Ovary (tissue), 9 donors: ENCODE data around the gene BACE2. TPM values are rescaled to one million over a fixed set of nuclear protein-coding genes. Genes with fewer than 3 reads are reported as not detected.

Experiments
- DNase-seq, 5 donors: peaks; one replicate each; pipeline ENCODE4 v3.0.0-alpha.2; 2019 to 2020
- H3K27ac ChIP-seq, 2 donors: fragments of 200-600 bp; one replicate each; pipeline versions ENCODE4 v1.5.1 to v1.8.0; 2019 to 2022
- H3K27me3 ChIP-seq: fragments of 200-600 bp; one replicate; pipeline ENCODE4 v1.8.0; 2022
- H3K36me3 ChIP-seq: fragments of 200-600 bp; sonication (generic); one replicate; pipeline ENCODE4 v1.5.1; 2019
- H3K4me1 ChIP-seq: one replicate; pipeline ENCODE4 v1.8.1; 2013; ENCODE audit warnings: mild to moderate bottlenecking, moderate library complexity; ENCODE audit not compliant: insufficient read depth
- H3K4me3 ChIP-seq: fragments of 200-600 bp; sonication (generic); one replicate; pipeline ENCODE4 v1.5.1; 2017
- H3K9me3 ChIP-seq, 2 donors: fragments of 200-600 bp in 1 of 2; sonication (generic) in 1 of 2; one replicate each; pipeline versions ENCODE4 v1.5.1 to v1.8.1; 2013 to 2019; ENCODE audit warnings: mild to moderate bottlenecking in 1 of 2, moderate library complexity in 1 of 2
- CTCF ChIP-seq, 3 donors: fragments of 450-650 bp in 2 of 3; fragments of 200-600 bp in 1 of 3; IDR thresholded peaks; one replicate each; pipeline versions ENCODE4 v1.5.1 to v1.8.0; 2016 to 2022; ENCODE audit warnings: antibody characterized with exemption in 3 of 3, mild to moderate bottlenecking in 1 of 3
- EP300 ChIP-seq: sonication (generic); formaldehyde crosslinking; IDR thresholded peaks from one replicate; pipeline ENCODE4 v1.6.1; 2017; ENCODE audit warnings: antibody characterized with exemption
- POLR2A ChIP-seq: fragments of 450-650 bp; IDR thresholded peaks from one replicate; pipeline ENCODE4 v1.6.1; 2017; ENCODE audit warnings: antibody characterized with exemption, mild to moderate bottlenecking, moderate library complexity
- WGBS, 3 donors: extraction: QIAGEN DNeasy Blood & Tissue Kit in 1 of 3; methylation state at CpG; one replicate each; pipeline versions ENCODE4 v1.1.5 to v1.1.7; 2013 to 2017; 5-methylcytosine and 5-hydroxymethylcytosine counted together
- intact Hi-C, 4 donors: fragments of 100-400 bp; cut with DNase I; formaldehyde crosslinking; loops; one replicate each; pipeline versions ENCODE4 v1.11.0 to v1.15.1; 2022 to 2023
- polyA plus RNA-seq, 2 donors: library from polyadenylated mRNA; stranded (reverse); fragments of 200-250 nt in 1 of 2; fragments of 350-450 nt in 1 of 2; fragmentation: Illumina TruSeq in 1 of 2; extraction: RNeasy Lipid Tissue Mini Kit (QIAGEN cat#74804) in 1 of 2; gene quantifications; one replicate each; pipeline ENCODE4 v1.2.3, GENCODE V29; 2013 to 2014
- total RNA-seq, 7 donors: library from RNA; depleted of rRNA in 2 of 7; stranded (reverse); fragments of >200 nt in 2 of 7; fragmentation: NEBNext Ultra II Directional in 3 of 7; extraction: Animal tissue kit (Norgen Biotek cat#: 25700) in 3 of 7; gene quantifications; one replicate each; pipeline versions ENCODE4 v1.1.0 to v1.2.4, GENCODE V29; 2016 to 2023
- donor health status: DM: no; HTN: no; CAD: no; lungs with moderate emphysema.
- donor health status: DM: no; HTN: no; CAD: no.
- donor health status: Bipolar disorder and iron deficiency.
- donor health status: DM: yes; HTN: yes; CAD: no.
- donor health status: DM: no; HTN: no; CAD: no.
- donor health status: DM: yes; HTN: yes; CAD: no.

BACE2 gene
- total and polyA plus RNA-seq, 9 donors, result 11.4 to 75.6 (median 24.4) TPM

DNA sequence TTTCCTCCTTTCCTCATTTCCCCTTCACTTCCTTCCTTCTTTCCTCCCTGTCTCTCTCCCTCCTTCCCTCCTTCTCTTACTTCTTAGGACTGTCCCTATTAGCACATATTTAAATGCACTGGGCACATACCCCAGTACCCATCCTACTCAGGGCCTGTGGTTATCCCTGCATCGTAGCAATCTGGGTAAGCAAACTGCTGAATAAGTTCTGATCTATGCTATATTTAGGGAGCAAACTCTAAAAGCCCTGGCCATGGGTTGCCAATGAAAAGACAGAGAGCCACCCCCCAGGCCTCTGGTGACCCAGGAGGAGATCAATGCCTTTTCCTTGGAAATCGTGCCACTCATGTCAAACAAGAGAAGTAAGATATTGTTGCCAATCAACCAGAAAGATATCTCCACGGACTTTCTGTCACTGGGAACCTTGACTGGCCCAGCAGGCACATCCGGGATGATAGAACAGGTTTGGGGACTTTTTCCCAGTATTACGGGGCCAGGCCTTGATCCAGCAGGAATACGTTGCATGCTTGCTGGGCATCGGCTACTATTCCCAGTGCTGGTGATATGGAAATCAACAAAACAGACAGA is 154.0 kb downstream of the BACE2 start:
- no peaks in the 10 kb centered on the region for H3K36me3 ChIP-seq
- no peaks in the 10 kb centered on the region for H3K4me1 ChIP-seq
- no peak overlapping the region for H3K27ac ChIP-seq
- H3K27me3 ChIP-seq, result no peaks in the 10 kb centered on the region
- TF ChIP-seq POLR2A (no peak), CTCF (IDR thresholded peaks at IDR 0.05) (no peak), EP300 (no peak)
- H3K9me3 ChIP-seq, result no peaks in the 10 kb centered on the region
- WGBS, 3 donors, result 84 to 91% (median 88%) methylated on average over 7 of the region's 7 CpGs
- intact Hi-C loops, result no loop called here
- no peak overlapping the region for H3K4me3 ChIP-seq
- DNase-seq, result no peak

DNA sequence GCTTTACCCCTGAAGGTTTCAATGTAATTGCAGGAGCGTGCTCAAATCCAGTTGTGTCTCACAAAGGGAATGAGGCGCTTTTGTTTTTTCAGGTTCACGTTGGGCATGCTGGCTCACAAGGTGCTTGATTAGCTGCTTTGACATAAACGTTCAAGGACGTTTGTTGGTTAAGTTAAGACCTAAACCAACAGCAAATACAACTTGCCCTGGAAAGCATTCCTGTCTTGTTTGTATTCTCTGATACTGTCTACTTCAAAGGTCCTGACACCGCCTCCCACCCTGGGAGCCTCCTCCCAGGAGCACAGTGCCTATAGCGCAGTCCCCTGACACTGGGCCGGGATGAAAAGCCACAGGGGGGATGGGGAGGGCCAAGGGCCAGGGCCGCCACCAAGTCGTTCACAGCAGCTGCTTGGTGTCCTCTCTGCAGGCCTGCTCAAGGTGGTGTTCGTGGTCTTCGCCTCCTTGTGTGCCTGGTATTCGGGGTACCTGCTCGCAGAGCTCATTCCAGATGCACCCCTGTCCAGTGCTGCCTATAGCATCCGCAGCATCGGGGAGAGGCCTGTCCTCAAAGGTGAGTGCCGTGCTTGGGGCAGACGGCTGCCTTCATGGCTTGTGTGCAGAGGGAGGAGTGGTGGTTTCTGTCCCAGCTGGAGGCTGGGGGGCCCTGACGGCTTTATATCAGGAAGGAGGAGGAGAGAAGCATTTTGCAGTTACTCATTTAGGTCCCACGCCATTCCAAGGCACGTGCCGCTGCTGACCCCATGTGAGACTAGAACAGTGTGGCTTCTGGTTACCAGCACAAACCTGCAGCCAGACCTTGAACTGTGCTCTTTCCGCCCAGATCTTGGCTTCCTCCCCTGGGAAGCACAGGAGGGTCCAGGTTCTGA is 154.8 kb downstream of the BACE2 start:
- no peaks in the 10 kb centered on the region for H3K27me3 ChIP-seq
- WGBS, 3 donors, result 60 to 74% (median 62%) methylated on average over 23 of the region's 23 CpGs
- H3K4me1 ChIP-seq, result no peaks in the 10 kb centered on the region
- no peak for DNase-seq
- H3K27ac ChIP-seq, result no peak overlapping the region
- intact Hi-C loops, result no loop called here
- H3K4me3 ChIP-seq, result no peak overlapping the region
- TF ChIP-seq CTCF (IDR thresholded peaks at IDR 0.05) (no peak), POLR2A (no peak), EP300 (no peak)
- no peaks in the 10 kb centered on the region for H3K9me3 ChIP-seq
- no peaks in the 10 kb centered on the region for H3K36me3 ChIP-seq

DNA sequence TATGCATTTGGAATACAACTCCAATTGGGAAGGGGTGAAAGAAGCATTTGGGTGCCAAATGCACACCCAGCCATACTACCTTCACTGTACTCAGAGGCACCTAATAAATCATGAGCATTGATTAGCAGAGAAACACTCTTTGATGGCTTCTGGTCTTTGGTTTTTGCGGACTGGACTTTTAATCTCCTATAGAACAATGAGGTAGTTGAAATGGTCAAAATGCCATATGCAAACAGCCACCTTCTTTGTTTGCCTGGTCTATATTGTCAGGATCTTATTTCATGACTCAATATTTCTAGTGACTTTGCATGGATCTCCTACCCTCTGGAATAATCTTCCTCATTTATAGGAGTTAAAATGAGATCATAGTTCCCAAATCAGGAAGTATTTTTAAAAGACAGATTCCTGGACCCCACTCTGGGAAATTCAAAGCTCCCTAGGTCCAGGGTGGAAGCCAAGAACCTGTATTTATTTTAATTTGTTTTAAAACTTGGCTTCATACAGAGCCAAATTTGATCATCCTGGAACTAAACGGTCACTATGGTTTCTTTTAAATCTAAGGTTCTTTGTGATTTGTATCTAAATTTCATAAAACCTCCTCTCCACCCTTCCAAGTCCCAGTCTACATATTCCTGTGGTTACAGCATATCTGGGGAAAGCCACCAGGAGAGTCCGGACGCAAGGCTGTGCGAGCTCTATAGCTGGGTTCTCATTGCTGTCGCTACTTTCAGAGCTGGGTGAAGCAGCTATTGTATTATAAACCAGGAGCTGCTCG is 157.4 kb downstream of the BACE2 start:
- Histone ChIP-seq H3K4me3 (no peak overlapping the region), H3K27ac (no peak overlapping the region), H3K9me3 (no peaks in the 10 kb centered on the region), H3K27me3 (no peaks in the 10 kb centered on the region), H3K4me1 (no peaks in the 10 kb centered on the region), H3K36me3 (no peaks in the 10 kb centered on the region)
- no peak for DNase-seq
- WGBS, 3 donors, result 67 to 84% (median 76%) methylated on average over 7 of the region's 7 CpGs
- intact Hi-C loops, result no loop called here
- no peak for TF ChIP-seq CTCF (IDR thresholded peaks at IDR 0.05)
- TF ChIP-seq EP300, result no peak
- TF ChIP-seq POLR2A, result no peak

- TF ChIP-seq EP300 (no peak), CTCF (IDR thresholded peaks at IDR 0.05) (no peak)
- DNase-seq, result no peak
- Histone ChIP-seq H3K9me3 (no peaks in the 10 kb centered on the region), H3K4me3 (no peak overlapping the region), H3K27ac (no peak overlapping the region), H3K27me3 (no peaks in the 10 kb centered on the region), H3K4me1 (no peaks in the 10 kb centered on the region), H3K36me3 (no peaks in the 10 kb centered on the region)
- intact Hi-C loops, result no loop called here
- 81 to 88% (median 87%) methylated on average over 13 of the region's 13 CpGs for WGBS, 3 donors
Observed at GRCh38 chr21:41326414-41327080, 158.6 kb downstream of the BACE2 start.
